Astrocyte of the cerebellum (primary cell): ENCODE data around the gene MTUS2.

Source experiments
- DNase-seq: peaks from one replicate; pipeline ENCODE4 v3.0.0-alpha.2; 2011; ENCODE audit warnings: low read depth
- H3K4me3 ChIP-seq: 2 replicates; pipeline ENCODE4 v1.5.1; 2011; ENCODE audit warnings: mild to moderate bottlenecking, low read depth, low read length, moderate library complexity
- in situ Hi-C: cut with HindIII; loops from 2 replicates; pipeline ENCODE4 v1.10.0; 2017; ENCODE audit warnings: low sequenced_read_pairs
- TF ChIP-seq, protein P1 (sequence below): IDR thresholded peaks from 2 replicates; pipeline ENCODE4 v1.5.1; 2012; ENCODE audit warnings: low read length, low read depth, moderate library complexity, mild to moderate bottlenecking; ENCODE audit errors: missing control alignments

MTUS2 gene

DNA sequence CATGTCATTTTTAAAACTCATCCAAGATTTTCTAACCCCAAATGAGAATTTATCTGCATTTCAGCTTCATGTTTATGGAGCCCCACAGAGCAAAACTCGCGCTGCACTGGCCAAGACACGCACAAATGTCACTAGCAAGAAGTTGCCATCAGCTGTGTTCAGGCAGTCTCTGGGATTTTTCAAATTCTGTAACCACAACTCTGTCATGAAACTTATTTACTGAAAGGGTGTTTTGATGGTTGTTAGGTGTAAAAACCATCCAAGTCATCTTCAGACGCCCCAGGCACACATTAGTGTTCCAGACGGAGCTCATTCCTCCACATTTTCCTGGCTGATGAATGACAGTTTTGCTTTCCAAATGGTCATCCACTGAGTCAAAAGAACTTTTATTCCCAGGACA lies 712.0 kb downstream of the MTUS2 start:
- H3K4me3 ChIP-seq: no peak overlapping the region
- peak; percentile 87 for DNase-seq
- TF ChIP-seq, protein P1, sequence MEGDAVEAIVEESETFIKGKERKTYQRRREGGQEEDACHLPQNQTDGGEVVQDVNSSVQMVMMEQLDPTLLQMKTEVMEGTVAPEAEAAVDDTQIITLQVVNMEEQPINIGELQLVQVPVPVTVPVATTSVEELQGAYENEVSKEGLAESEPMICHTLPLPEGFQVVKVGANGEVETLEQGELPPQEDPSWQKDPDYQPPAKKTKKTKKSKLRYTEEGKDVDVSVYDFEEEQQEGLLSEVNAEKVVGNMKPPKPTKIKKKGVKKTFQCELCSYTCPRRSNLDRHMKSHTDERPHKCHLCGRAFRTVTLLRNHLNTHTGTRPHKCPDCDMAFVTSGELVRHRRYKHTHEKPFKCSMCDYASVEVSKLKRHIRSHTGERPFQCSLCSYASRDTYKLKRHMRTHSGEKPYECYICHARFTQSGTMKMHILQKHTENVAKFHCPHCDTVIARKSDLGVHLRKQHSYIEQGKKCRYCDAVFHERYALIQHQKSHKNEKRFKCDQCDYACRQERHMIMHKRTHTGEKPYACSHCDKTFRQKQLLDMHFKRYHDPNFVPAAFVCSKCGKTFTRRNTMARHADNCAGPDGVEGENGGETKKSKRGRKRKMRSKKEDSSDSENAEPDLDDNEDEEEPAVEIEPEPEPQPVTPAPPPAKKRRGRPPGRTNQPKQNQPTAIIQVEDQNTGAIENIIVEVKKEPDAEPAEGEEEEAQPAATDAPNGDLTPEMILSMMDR: no peak
- in situ Hi-C loops: no loop called here

DNA sequence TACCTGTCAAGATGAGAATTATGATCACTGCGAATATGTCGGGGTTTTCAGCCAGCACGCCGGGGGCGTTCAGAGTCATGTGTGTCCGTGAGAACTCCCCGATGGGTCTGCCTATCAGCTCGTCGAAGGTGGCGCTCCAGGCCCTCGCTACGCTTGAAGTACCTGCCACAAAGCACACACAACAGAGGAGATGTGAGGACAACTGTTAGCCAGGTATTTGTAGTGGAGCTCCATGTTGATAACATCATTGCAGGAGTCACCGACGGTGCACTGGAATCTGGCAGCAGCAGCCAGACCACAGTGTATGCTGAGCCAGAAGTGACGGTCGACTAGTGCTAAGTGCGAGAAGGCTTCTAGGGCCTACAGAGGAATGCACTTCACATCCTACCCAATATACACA lies 712.7 kb downstream of the MTUS2 start:
- TF ChIP-seq, protein P1: no peak
- in situ Hi-C loops: no loop called here
- DNase-seq: peak; percentile 85
- no peak overlapping the region for H3K4me3 ChIP-seq

DNA sequence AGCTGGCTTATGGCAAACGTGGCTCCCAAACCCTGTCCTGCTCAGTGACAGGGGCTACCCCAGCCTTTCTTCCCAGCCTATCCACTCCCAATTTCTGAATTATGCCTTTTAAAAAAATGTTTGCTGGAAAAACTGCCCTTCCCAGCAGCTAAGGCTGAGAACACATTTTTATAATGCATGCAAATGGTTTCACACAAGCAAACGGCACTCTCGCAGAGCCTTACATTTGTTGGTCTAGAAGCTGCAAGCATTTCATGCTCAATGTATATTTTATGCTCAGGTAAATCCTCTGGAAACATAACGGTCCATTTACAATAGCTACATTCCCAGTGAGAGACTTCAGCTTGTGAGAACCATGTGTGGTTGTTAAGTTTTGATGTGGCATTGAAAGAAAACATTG lies 713.9 kb downstream of the MTUS2 start:
- in situ Hi-C loops: no loop called here
- DNase-seq: no peak
- H3K4me3 ChIP-seq: no peak overlapping the region
- TF ChIP-seq, protein P1: no peak

DNA sequence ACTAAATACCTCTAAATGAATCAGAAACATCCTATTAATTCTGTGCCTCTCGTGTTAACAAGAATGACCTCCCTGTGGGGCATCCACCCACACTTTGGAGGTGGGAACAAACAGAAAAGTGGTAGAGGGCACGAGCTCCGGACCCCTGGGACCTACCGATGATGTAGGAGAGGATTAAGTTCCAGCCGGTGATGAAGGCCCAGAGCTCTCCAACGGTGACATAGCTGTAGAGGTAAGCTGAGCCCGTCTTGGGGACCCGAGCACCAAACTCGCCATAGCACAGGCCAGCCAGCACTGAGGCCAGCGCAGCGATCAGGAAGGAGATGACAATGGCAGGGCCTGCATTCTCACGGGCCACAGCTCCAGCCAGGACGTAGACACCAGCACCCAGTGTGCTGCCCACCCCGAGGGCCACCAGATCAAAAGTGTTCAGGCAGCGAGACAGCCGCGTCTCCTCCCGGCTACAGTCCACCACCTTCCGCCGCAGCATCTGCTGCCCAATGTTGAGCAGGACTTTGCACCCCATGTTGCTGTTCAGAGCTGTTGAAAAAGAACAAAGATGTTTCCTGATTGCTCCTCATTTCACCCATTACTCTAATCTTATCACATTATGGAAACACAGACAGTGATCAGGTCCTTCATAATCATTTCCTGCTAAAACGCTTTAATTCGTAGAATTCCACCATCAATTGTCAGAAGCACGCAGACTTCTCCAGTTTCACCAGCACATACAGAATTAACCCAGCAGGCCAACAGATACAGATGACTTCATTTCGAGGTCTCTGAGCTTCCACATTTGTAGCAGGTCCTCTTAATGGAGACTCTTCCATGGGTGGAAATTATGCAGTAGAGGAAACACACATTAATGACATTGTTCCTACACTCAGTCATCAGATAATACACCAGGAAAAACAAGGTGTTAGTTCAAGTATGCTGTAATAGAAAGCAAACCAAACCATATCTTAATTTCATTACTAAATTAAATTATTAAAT lies 715.8 kb downstream of the MTUS2 start:
- TF ChIP-seq, protein P1: no peak
- in situ Hi-C loops: no loop called here
- H3K4me3 ChIP-seq: no peak overlapping the region
- DNase-seq: no peak

DNA sequence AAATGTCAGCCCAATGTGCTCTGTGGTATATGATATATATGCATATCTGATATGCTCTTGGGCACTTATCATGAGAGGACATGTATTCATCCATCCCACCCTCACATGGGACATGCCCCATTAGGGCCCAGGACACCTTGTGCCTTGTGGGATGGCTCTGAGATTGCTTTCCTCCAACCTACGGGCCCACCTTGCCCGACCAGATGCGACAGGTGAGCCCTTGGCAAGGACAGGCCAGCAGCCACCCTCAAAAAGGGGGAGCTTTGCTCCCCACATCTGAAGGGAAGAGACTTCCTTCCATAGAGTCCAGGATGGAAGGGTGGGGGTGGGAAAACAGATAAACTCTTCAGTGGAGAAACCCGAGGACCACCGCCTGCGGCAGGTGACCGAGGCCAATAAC lies 716.7 kb downstream of the MTUS2 start:
- in situ Hi-C loops: no loop called here
- TF ChIP-seq, protein P1: no peak
- DNase-seq: no peak
- no peak overlapping the region for H3K4me3 ChIP-seq

DNA sequence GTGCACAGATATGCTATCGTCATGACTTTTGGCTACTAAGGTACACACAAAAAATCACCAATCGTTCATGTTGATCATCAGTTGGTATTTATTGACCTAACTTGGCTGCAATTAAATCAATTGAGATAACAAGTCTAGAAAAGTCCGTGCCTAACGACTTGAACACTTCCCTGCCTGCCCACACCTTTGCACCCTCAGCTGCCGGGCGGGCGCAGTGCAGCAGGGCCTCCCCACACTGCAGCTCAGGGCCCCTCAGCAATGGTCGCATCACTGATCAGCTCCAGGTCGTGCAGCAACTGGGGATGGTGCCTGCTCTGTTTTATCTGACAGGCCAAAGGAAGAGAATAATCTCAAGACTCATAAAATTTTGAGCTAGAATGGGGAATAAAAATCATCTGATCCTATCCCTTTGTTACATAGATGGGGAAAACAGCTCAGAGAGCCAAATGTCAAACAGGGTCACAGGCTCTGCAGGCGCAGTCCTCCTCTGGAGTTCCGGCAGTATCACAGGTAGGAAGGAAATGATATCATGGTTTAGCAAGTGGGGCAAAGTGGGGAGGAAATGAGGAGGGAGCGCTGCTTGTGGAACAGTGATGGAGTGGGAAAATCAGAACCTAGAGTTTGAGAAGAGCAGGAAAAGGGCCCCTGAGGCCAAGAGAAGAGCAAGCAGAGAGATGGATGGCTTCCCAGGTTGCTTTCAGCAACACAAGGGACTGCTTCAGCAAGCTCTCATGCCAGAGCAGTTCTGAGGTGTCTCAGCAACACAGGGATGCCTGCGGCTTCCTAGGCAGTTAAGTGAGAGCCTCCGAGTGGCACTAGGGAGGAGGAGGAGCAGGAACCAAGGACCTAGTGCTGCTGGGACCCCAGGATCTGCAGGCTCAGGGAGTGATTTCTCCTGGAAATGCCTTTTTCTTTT lies 717.9 kb downstream of the MTUS2 start:
- TF ChIP-seq, protein P1: no peak
- no peak overlapping the region for H3K4me3 ChIP-seq
- in situ Hi-C loops: no loop called here
- no peak for DNase-seq
